ENCODE data around the gene MLYCD. TPM values are rescaled to one million over a fixed set of nuclear protein-coding genes. Genes with fewer than 3 reads are reported as not detected.

The MLYCD gene
- total RNA-seq, 2 donors from 2014 or later: 19.2 to 29.3 TPM

DNA sequence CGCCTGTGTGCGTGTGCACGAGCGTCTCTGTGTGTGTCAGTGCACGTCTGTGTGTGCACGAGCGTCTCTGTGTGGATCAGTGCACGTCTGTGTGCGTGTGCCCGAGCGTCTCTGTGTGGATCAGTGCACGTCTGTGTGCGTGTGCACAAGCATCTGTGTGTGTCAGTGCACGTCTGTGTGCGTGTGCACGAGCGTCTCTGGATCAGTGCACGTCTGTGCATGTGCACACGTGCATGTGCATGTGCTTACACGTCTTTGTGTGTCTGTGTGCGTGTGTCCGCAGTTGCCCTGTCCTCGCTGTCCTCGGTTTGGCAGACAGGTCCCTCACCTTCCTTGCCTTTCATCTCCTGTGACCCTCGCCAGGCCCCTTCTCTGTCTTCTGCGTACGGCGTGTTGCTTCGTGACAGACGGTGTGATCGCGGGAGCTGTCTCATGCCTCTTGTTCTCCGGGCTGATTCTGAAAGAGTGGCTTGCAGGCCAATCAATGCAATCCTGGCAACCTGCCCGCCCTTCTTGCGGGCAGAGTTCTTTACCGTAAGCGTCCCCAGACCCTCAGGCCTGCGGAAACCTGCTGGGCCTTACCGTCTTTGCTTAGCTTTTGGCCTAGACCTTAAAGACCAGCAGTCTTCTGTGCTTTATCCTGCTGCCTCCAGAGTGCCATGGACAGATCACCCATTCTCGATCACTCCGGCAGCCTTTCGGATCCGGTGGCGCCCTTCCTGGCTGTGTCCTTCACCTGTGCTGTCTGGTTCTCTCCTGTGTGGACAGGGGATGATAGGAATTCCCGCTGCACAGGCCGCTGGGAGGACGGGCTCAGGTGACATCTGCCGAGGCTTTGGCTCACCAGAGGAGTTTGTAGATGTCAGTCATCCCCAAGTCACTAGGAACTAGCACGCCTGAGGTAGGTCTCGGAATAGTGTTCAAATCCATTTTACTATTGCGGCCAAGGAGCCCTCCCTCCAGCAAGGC lies 18.5 kb downstream of the MLYCD start:
- no peak for ATAC-seq
- DNase-seq: no peak
- intact Hi-C loops (cut with DNase I): no loop called here
- Histone ChIP-seq H3K4me1 (no peaks in the 10 kb centered on the region), H3K27me3 (no peaks in the 10 kb centered on the region), H3K4me3 (no peak overlapping the region), H3K9me3 (no peaks in the 10 kb centered on the region), H3K36me3 (replicated peaks in 1 of 2; ENCODE audit: insufficient read depth in 1 of 2, low read depth in 2 of 2) (peaks cover 6 to 45% of the 10 kb centered on the region in 2 donors), H3K27ac (no peak overlapping the region)
- WGBS, 2 donors: 87 to 92% methylated on average over 44 to 51 of the region's 51 CpGs
- no peak for TF ChIP-seq POLR2A (IDR thresholded peaks at IDR 0.05)
- TF ChIP-seq, protein P1, sequence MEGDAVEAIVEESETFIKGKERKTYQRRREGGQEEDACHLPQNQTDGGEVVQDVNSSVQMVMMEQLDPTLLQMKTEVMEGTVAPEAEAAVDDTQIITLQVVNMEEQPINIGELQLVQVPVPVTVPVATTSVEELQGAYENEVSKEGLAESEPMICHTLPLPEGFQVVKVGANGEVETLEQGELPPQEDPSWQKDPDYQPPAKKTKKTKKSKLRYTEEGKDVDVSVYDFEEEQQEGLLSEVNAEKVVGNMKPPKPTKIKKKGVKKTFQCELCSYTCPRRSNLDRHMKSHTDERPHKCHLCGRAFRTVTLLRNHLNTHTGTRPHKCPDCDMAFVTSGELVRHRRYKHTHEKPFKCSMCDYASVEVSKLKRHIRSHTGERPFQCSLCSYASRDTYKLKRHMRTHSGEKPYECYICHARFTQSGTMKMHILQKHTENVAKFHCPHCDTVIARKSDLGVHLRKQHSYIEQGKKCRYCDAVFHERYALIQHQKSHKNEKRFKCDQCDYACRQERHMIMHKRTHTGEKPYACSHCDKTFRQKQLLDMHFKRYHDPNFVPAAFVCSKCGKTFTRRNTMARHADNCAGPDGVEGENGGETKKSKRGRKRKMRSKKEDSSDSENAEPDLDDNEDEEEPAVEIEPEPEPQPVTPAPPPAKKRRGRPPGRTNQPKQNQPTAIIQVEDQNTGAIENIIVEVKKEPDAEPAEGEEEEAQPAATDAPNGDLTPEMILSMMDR (IDR thresholded peaks at IDR 0.05): no peak

DNA sequence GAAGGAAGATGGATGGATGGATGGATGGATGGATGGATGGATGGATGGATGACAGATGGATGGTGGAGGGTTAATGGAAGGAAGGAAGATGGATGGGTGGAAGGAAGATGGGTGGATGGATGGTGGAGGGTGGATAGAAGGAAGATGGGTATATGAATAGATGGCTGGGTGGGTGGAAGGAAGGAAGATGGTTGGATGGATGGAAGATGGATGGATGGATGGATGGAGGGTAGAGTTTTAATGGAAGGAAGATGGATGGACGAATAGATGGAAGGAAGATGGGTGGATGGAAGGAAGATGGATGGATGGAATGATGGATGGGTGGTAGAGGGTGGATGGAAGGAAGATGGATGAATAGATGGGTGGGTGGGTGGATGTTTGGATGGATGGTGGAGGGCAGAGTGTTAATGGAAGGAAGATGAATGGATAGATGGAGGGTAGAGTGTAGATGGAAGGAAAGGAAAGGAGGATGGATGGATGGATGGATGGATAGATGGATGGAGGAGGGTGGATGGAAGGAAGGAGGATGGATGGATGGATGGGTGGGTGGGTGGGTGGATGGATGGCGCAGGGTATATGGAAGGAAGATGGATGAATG lies 22.1 kb downstream of the MLYCD start:
- intact Hi-C loops (cut with DNase I): no loop called here
- no peak for ATAC-seq
- TF ChIP-seq, protein P1 (IDR thresholded peaks at IDR 0.05): no peak
- no peak for TF ChIP-seq POLR2A (IDR thresholded peaks at IDR 0.05)
- no peaks in the 10 kb centered on the region for H3K9me3 ChIP-seq
- WGBS, 2 donors: 83 to 84% methylated on average over 1 to 2 of the region's 2 CpGs
- peaks cover 6 to 23% of the 10 kb centered on the region in 2 donors for H3K36me3 ChIP-seq (replicated peaks in 1 of 2; ENCODE audit: insufficient read depth in 1 of 2, low read depth in 2 of 2)
- no peaks in the 10 kb centered on the region for H3K4me1 ChIP-seq
- DNase-seq: no peak
- H3K27ac ChIP-seq: no peak overlapping the region
- no peaks in the 10 kb centered on the region for H3K27me3 ChIP-seq
- no peak overlapping the region for H3K4me3 ChIP-seq

DNA sequence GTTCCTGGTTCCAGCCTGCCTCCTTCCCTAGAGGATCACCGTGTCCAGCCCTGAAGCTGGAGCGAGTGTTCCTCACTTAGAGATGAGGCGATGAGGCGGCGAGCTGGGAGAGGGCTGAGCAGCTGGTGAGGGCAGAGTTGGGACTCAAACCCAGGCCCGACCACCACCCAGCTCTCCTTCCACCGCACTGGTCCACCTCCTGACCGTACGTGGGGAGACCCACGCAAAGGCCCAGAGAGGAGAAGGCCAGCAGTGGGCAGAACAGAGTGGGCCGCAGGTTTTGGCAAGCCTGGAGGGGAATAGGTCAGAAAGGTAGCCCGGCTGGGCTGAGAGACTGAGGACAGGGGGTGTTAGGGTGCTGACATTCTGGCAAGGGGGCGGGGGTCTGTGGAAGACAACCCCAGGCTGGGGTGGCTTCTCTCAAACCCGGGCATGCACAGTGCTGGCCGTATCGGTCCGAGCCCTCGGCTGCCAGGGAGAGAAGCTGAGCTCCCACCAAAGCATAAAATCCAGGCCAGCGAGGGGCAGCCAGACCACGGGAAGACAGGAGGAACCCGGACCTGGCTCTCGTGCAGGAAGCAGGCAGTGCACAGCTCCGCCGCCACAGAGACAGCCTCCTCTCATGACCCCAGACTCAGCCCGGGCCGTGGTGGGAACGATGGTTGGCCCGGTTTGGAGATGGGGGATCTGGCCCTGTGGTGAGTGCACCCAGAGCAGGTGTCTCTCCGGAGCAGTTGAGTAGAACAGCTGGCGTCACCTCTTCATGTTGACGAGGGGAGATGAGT lies 24.9 kb downstream of the MLYCD start:
- WGBS, 2 donors: 86 to 96% methylated on average over 10 to 31 of the region's 31 CpGs
- Histone ChIP-seq H3K4me1 (peaks cover 4% of the 10 kb centered on the region), H3K36me3 (replicated peaks in 1 of 2; ENCODE audit: insufficient read depth in 1 of 2, low read depth in 2 of 2) (peaks cover 0 to 13% of the 10 kb centered on the region in 2 donors), H3K4me3 (no peak overlapping the region), H3K27me3 (no peaks in the 10 kb centered on the region), H3K27ac (no peak overlapping the region), H3K9me3 (no peaks in the 10 kb centered on the region)
- DNase-seq (no peak), ATAC-seq (no peak)
- no peak for TF ChIP-seq POLR2A (IDR thresholded peaks at IDR 0.05)
- TF ChIP-seq, protein P1 (IDR thresholded peaks at IDR 0.05): no peak
- intact Hi-C loops (cut with DNase I): no loop called here

DNA sequence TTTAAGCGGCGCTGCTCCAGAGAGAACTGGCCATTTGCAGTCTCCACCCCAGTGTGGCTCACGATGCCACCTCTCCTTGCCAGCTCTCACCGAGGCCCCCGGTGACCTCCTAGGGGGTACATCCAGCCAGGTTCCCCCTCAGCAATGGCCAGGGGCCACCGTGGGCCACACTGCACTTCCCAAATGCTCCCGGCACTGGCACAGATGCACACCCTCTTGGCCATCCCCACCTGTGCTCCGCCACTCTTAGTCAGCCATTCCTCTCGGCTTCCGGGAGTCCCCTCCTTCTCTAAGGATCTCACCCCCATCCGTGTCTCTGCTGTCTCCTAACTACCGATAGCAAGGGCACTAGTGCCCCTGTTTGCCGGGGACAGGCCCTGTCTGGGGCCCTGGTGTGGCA lies 25.8 kb downstream of the MLYCD start:
- Histone ChIP-seq H3K36me3 (replicated peaks in 1 of 2; ENCODE audit: insufficient read depth in 1 of 2, low read depth in 2 of 2) (peaks cover 0 to 4% of the 10 kb centered on the region in 2 donors), H3K9me3 (no peaks in the 10 kb centered on the region), H3K27ac (no peak overlapping the region), H3K4me1 (peaks cover 4% of the 10 kb centered on the region), H3K27me3 (no peaks in the 10 kb centered on the region), H3K4me3 (no peak overlapping the region)
- intact Hi-C loops (cut with DNase I): no loop called here
- DNase-seq: no peak
- TF ChIP-seq, protein P1 (IDR thresholded peaks at IDR 0.05): no peak
- 85% methylated on average over 11 to 13 of the region's 13 CpGs for WGBS, 2 donors
- ATAC-seq: no peak

Measured in body of pancreas (tissue), 4 donors.